HepG2 (cell line): ENCODE results near the gene LOC128125822.

Experiments
- ATAC-seq: fragments of 200-7000 bp; cut with Tn5 transposase; 3 replicates; pipeline ENCODE4 v1.9.1; 2020; ENCODE audit warnings: mild to moderate bottlenecking, moderate library complexity
- BruUV-seq: library from RNA; stranded (reverse); fragments of 400-500 nt; replicated peaks from 2 replicates; lab custom pipeline; 2021; lab: Mats Ljungman, UMichigan
- CTCF ChIA-PET: fragments of 300-600 bp; formaldehyde crosslinking; extraction: SDS; loops from one replicate; lab custom pipeline; 2021; ENCODE audit warnings: low total read pairs, inconsistent platforms, low intra/inter-chr PET ratio; lab: Yijun Ruan, JAX
- POLR2A ChIA-PET: fragments of 350-600 bp; sonication (Branson Sonifier 250); formaldehyde crosslinking; loops from one replicate; lab custom pipeline; 2020; ENCODE audit warnings: antibody characterized with exemption, inconsistent platforms; lab: Yijun Ruan, JAX
- DNase-seq: peaks from one replicate; pipeline ENCODE4 v3.0.0-alpha.2; 2015; ENCODE audit warnings: low spot score
- FAIRE-seq: peaks from 3 replicates; lab custom pipeline; 2011; peaks lifted over from hg19 to GRCh38; lab: Jason Lieb, UNC
- H2AFZ ChIP-seq: one replicate; pipeline ENCODE4 v1.6.1; 2011; ENCODE audit warnings: low read length, inconsistent platforms
- H3K27ac ChIP-seq: fragments of 300-600 bp; 3 replicates; pipeline ENCODE4 v1.8.0; 2011; ENCODE audit warnings: mixed run types, mild to moderate bottlenecking, mixed read lengths, low read length, inconsistent platforms; ENCODE audit not compliant: insufficient read depth; ENCODE audit errors: extremely low read length
- H3K27me3 ChIP-seq, 2 experiments: fragments of 200-600 bp in 1 of 2; 2 replicates in 1 of 2; 3 replicates in 1 of 2; pipeline versions ENCODE4 v1.6.0 to v1.8.0; 2011; ENCODE audit warnings: low read length in 2 of 2, mild to moderate bottlenecking in 2 of 2, moderate library complexity in 2 of 2, inconsistent platforms in 1 of 2; ENCODE audit not compliant: insufficient read depth in 2 of 2, control insufficient read depth in 1 of 2
- H3K36me3 ChIP-seq, 2 experiments: fragments of 200-600 bp in 1 of 2; replicated peaks in 1 of 2; 2 replicates in 1 of 2; 3 replicates in 1 of 2; pipeline versions ENCODE4 v1.5.1 to v1.8.0; 2011; ENCODE audit warnings: low read length in 2 of 2, inconsistent platforms in 1 of 2; ENCODE audit not compliant: insufficient read depth in 2 of 2, control insufficient read depth in 1 of 2
- H3K4me1 ChIP-seq: 2 replicates; pipeline ENCODE4 v1.5.1; 2012; ENCODE audit warnings: low read length, inconsistent platforms; ENCODE audit not compliant: insufficient read depth
- H3K4me2 ChIP-seq: 2 replicates; pipeline ENCODE4 v1.6.0; 2011; ENCODE audit warnings: low read depth, low read length, inconsistent platforms
- H3K4me3 ChIP-seq, 3 experiments: fragments of 200-600 bp in 1 of 3; sonication (generic), shearing (Covaris generic) in 1 of 3; replicated peaks in 1 of 3; 2 replicates each; pipeline ENCODE4 v1.5.1; 2011 to 2016; ENCODE audit warnings: low read length in 3 of 3, inconsistent platforms in 2 of 3, low read depth in 2 of 3, mild to moderate bottlenecking in 2 of 3, control low read depth in 1 of 3, mixed read lengths in 1 of 3; ENCODE audit not compliant: insufficient read depth in 1 of 3
- H3K79me2 ChIP-seq: one replicate; pipeline ENCODE4 v1.6.1; 2011; ENCODE audit warnings: low read length, inconsistent platforms; ENCODE audit not compliant: insufficient read depth
- H3K9ac ChIP-seq: 2 replicates; pipeline ENCODE4 v1.6.0; 2011; ENCODE audit warnings: mild to moderate bottlenecking, low read depth, low read length, inconsistent platforms; ENCODE audit not compliant: insufficient read depth
- H3K9me3 ChIP-seq: 2 replicates; pipeline ENCODE4 v1.5.1; 2012; ENCODE audit warnings: mild to moderate bottlenecking, low read length
- H4K20me1 ChIP-seq: 2 replicates; pipeline ENCODE4 v1.6.0; 2011; ENCODE audit warnings: inconsistent platforms, mild to moderate bottlenecking, low read length, moderate library complexity; ENCODE audit not compliant: insufficient read depth
- CEBPG ChIP-seq: IDR thresholded peaks from 2 replicates; pipeline ENCODE4 v1.6.1; 2016
- CENPT ChIP-seq: sonication (generic); formaldehyde crosslinking; IDR thresholded peaks from 2 replicates; pipeline ENCODE4 v1.8.0; 2022; ENCODE audit warnings: low read depth, mild to moderate bottlenecking, moderate library complexity, missing genetic modification reagents
- MAFF ChIP-seq: IDR thresholded peaks from 2 replicates; pipeline ENCODE4 v1.6.1; 2011; ENCODE audit warnings: low read depth, low read length, improper control_type of control experiment
- NCOR1 ChIP-seq: fragments of 200-600 bp; sonication (generic); IDR thresholded peaks from 2 replicates; pipeline ENCODE4 v1.7.0; 2017; ENCODE audit warnings: antibody characterized with exemption, low read length, borderline replicate concordance
- NR2C2 ChIP-seq: sonication (generic); formaldehyde crosslinking; IDR thresholded peaks from 2 replicates; pipeline ENCODE4 v1.4.0; 2020; ENCODE audit warnings: missing genetic modification reagents, mild to moderate bottlenecking, moderate library complexity, borderline replicate concordance
- PHF5A ChIP-seq: IDR thresholded peaks from one replicate; pipeline ENCODE4 v1.6.1; 2018; ENCODE audit warnings: low read depth, missing genetic modification reagents; ENCODE audit not compliant: unreplicated experiment
- PRMT3 ChIP-seq: sonication (generic); formaldehyde crosslinking; IDR thresholded peaks from 2 replicates; pipeline ENCODE4 v1.8.1; 2022; ENCODE audit warnings: low read depth, mild to moderate bottlenecking, moderate library complexity, missing genetic modification reagents, borderline replicate concordance
- SIN3B ChIP-seq: fragments of 150-350 bp; IDR thresholded peaks from 2 replicates; pipeline ENCODE4 v1.6.1; 2014; ENCODE audit warnings: low read length
- XRCC5 ChIP-seq: fragments of 200-400 bp; formaldehyde crosslinking; optimal IDR thresholded peaks from 2 replicates; pipeline ENCODE3; 2017; ENCODE audit warnings: mild to moderate bottlenecking, low read length
- ZFP1 ChIP-seq: IDR thresholded peaks from 2 replicates; pipeline ENCODE4 v1.6.1; 2016
- ZNF260 ChIP-seq: sonication (generic); formaldehyde crosslinking; IDR thresholded peaks from 2 replicates; pipeline ENCODE4 v1.4.0; 2020; ENCODE audit warnings: missing genetic modification reagents, low read depth, mild to moderate bottlenecking, borderline replicate concordance
- ZNF354B ChIP-seq: sonication (generic); formaldehyde crosslinking; IDR thresholded peaks from 2 replicates; pipeline ENCODE4 v1.8.0; 2022; ENCODE audit warnings: mild to moderate bottlenecking, missing genetic modification reagents
- ZNF44 ChIP-seq: sonication (generic); formaldehyde crosslinking; IDR thresholded peaks from 2 replicates; pipeline ENCODE4 v1.5.1; 2020; ENCODE audit warnings: mild to moderate bottlenecking, missing genetic modification reagents
- ZNF512 ChIP-seq: sonication (generic); formaldehyde crosslinking; IDR thresholded peaks from 2 replicates; pipeline ENCODE4 v1.4.0; 2020; ENCODE audit warnings: mild to moderate bottlenecking, missing genetic modification reagents
- ZNF550 ChIP-seq: sonication (generic); formaldehyde crosslinking; IDR thresholded peaks from 2 replicates; pipeline ENCODE4 v1.4.0; 2020; ENCODE audit warnings: mild to moderate bottlenecking, missing genetic modification reagents, borderline replicate concordance
- ZNF792 ChIP-seq: IDR thresholded peaks from 2 replicates; pipeline ENCODE4 v1.6.1; 2016
- ZSCAN25 ChIP-seq: sonication (generic); formaldehyde crosslinking; IDR thresholded peaks from 2 replicates; pipeline ENCODE4 v1.8.0; 2022; ENCODE audit warnings: mild to moderate bottlenecking, missing genetic modification reagents
- WGBS: methylation state at CpG from one replicate; pipeline ENCODE4 v1.1.6; 2017; ENCODE audit warnings: low lambda C conversion rate; 5-methylcytosine and 5-hydroxymethylcytosine counted together
- in situ Hi-C: cut with HindIII; loops from 2 replicates; pipeline ENCODE4 v1.10.0; 2017; ENCODE audit warnings: low pct_unique_long_range_greater_than_20kb; ENCODE audit not compliant: extremely low pct_ligation_motif_present
- intact Hi-C: fragments of 100-400 bp; cut with micrococcal nuclease; formaldehyde crosslinking; loops from one replicate; pipeline ENCODE4 v1.10.0; 2022; ENCODE audit not compliant: unreplicated experiment

LOC128125822 gene

GRCh38 chr6:63589952-63590411 lies 17.7 kb downstream of the LOC128125822 start (continued):
- no peak for TF ChIP-seq ZNF512
- 0 out of 2 replicates have a peak, but pooled peaks have one; percentile 14 for TF ChIP-seq NR2C2 (CRISPR knock-in tag)

- intact Hi-C loops = no loop called here
Measured at GRCh38 chr6:63592886-63593285, 20.6 kb downstream of the LOC128125822 start.

More at GRCh38 chr6:63592886-63593285, 20.6 kb downstream of the LOC128125822 start:
- no peak overlapping the region for H3K27ac ChIP-seq
- H3K9me3 ChIP-seq = no peaks in the 10 kb centered on the region
- H3K36me3 ChIP-seq = no peaks in the 10 kb centered on the region
- no peaks in the 10 kb centered on the region for H4K20me1 ChIP-seq
- TF ChIP-seq MAFF (no peak), CENPT (CRISPR knock-in tag) (no peak), ZFP1 (CRISPR knock-in tag) (no peak), ZNF44 (CRISPR knock-in tag) (no peak), CEBPG (CRISPR knock-in tag) (no peak), ZNF260 (CRISPR knock-in tag) (no peak), PRMT3 (CRISPR knock-in tag) (no peak), XRCC5 (no peak), ZNF354B (CRISPR knock-in tag) (no peak), ZNF792 (CRISPR knock-in tag) (no peak), ZNF550 (CRISPR knock-in tag) (no peak), SIN3B (no peak), NCOR1 (no peak), PHF5A (no peak), ZSCAN25 (CRISPR knock-in tag) (no peak)
- no peak overlapping the region for H2AFZ ChIP-seq
- peaks cover 27% of the 10 kb centered on the region for H3K4me1 ChIP-seq
- no peak overlapping the region for H3K4me2 ChIP-seq
- no peak for ATAC-seq
- ChIA-PET POLR2A (no interaction called here), CTCF (no interaction called here)
- H3K4me3 ChIP-seq = no peak overlapping the region
- H3K9ac ChIP-seq = no peak overlapping the region
- 88% methylated on average over 7 of the region's 7 CpGs for WGBS
- H3K27me3 ChIP-seq = no peaks in the 10 kb centered on the region
- no TSS peak for BruUV-seq
- no peaks in the 10 kb centered on the region for H3K79me2 ChIP-seq
- in situ Hi-C loops = no loop called here
- FAIRE-seq = no peak
- DNase-seq = no peak
